H1 (cell line): ENCODE measurements around the gene AOAH. TPM values are rescaled to one million over a fixed set of nuclear protein-coding genes. Genes with fewer than 3 reads are reported as not detected.
"Not testable (repeated sequence)": the region's sequence is repeated elsewhere in the genome, so short reads cannot be mapped to it uniquely, and the experiment has no call there.

ENCODE experiments used
- CTCF ChIA-PET: fragments of 300-600 bp; sonication (Branson Sonifier 250); formaldehyde crosslinking; loops from one replicate; lab custom pipeline; 2021; ENCODE audit not compliant: partially characterized antibody; lab: Charles Lee
- POLR2A ChIA-PET: fragments of 300-600 bp; sonication (Branson Sonifier 250); formaldehyde crosslinking; loops from one replicate; lab custom pipeline; 2021; ENCODE audit warnings: inconsistent platforms; ENCODE audit not compliant: partially characterized antibody; lab: Charles Lee
- DNase-seq, 2 experiments: peaks; one replicate each; pipeline versions ENCODE4 v3.0.0 to v3.0.0-alpha.2; 2010 to 2022; ENCODE audit warnings: low spot score in 2 of 2, low read depth in 1 of 2, mixed read lengths in 1 of 2
- FAIRE-seq: peaks from 2 replicates; lab custom pipeline; 2011; peaks lifted over from hg19 to GRCh38; lab: Jason Lieb, UNC
- H2AFZ ChIP-seq: 2 replicates; pipeline ENCODE4 v1.8.1; 2012; ENCODE audit warnings: low read length, inconsistent platforms
- H2AK5ac ChIP-seq: 2 replicates; pipeline ENCODE4 v1.6.1; 2013; ENCODE audit warnings: low read depth, low read length
- H2BK120ac ChIP-seq: replicated peaks from 2 replicates; pipeline ENCODE3; 2013; ENCODE audit warnings: low read depth, low read length, inconsistent platforms
- H2BK12ac ChIP-seq: 2 replicates; pipeline ENCODE4 v1.6.1; 2013; ENCODE audit warnings: low read depth, low read length
- H2BK15ac ChIP-seq: 2 replicates; pipeline ENCODE4 v1.6.1; 2013; ENCODE audit warnings: low read length
- H2BK20ac ChIP-seq: 2 replicates; pipeline ENCODE4 v1.6.1; 2013; ENCODE audit warnings: low read length
- H2BK5ac ChIP-seq: 2 replicates; pipeline ENCODE4 v1.6.1; 2013; ENCODE audit warnings: low read depth, low read length
- H3K14ac ChIP-seq: 2 replicates; pipeline ENCODE4 v1.6.1; 2013; ENCODE audit warnings: inconsistent platforms; ENCODE audit not compliant: insufficient read length
- H3K18ac ChIP-seq: 2 replicates; pipeline ENCODE4 v1.6.1; 2013; ENCODE audit warnings: low read length; ENCODE audit errors: extremely low read depth
- H3K23ac ChIP-seq: 2 replicates; pipeline ENCODE4 v1.6.1; 2013; ENCODE audit warnings: inconsistent platforms; ENCODE audit not compliant: insufficient read length
- H3K23me2 ChIP-seq: 2 replicates; pipeline ENCODE4 v1.6.1; 2013; ENCODE audit warnings: low read depth, low read length
- H3K27ac ChIP-seq: 2 replicates; pipeline ENCODE4 v1.6.1; 2011; ENCODE audit warnings: low read depth, low read length, inconsistent platforms
- H3K27me3 ChIP-seq, 4 experiments: replicated peaks in 1 of 4; 1 replicate in 1 of 4; 2 replicates in 3 of 4; pipeline versions ENCODE4 v1.6.1 to v1.8.1; 2011 to 2013; ENCODE audit warnings: low read length in 3 of 4, mild to moderate bottlenecking in 3 of 4, inconsistent platforms in 2 of 4, mixed read lengths in 2 of 4, moderate library complexity in 1 of 4; ENCODE audit not compliant: control insufficient read depth in 3 of 4, insufficient read depth in 3 of 4; ENCODE audit errors: extremely low read depth in 1 of 4
- H3K36me3 ChIP-seq, 4 experiments: 2 replicates each; pipeline versions ENCODE4 v1.6.1 to v1.8.1; 2011 to 2013; ENCODE audit warnings: mild to moderate bottlenecking in 4 of 4, low read length in 3 of 4, moderate library complexity in 2 of 4, control low read depth in 1 of 4, inconsistent platforms in 1 of 4; ENCODE audit not compliant: insufficient read depth in 4 of 4, control insufficient read depth in 2 of 4
- H3K4ac ChIP-seq: replicated peaks from 2 replicates; pipeline ENCODE3; 2013; ENCODE audit warnings: low read length, low read depth, mixed read lengths, inconsistent platforms; ENCODE audit not compliant: insufficient read length
- H3K4me1 ChIP-seq, 4 experiments: replicated peaks in 1 of 4; 1 replicate in 1 of 4; 2 replicates in 3 of 4; pipeline versions ENCODE4 v1.6.1 to v1.8.1; 2011 to 2013; ENCODE audit warnings: low read length in 3 of 4, inconsistent platforms in 2 of 4, mixed read lengths in 1 of 4; ENCODE audit not compliant: insufficient read depth in 4 of 4, control insufficient read depth in 3 of 4
- H3K4me2 ChIP-seq, 2 experiments: 2 replicates each; pipeline versions ENCODE4 v1.6.1 to v1.8.1; 2011 to 2013; ENCODE audit warnings: low read depth in 2 of 2, low read length in 2 of 2, control low read depth in 1 of 2, inconsistent platforms in 1 of 2, mild to moderate bottlenecking in 1 of 2; ENCODE audit not compliant: insufficient read depth in 1 of 2
- H3K4me3 ChIP-seq, 4 experiments: fragments of 200-600, 300-600 bp in 1 of 4; sonication (generic), shearing (Covaris generic), sonication (Bioruptor Twin) in 1 of 4; 2 replicates each; pipeline versions ENCODE4 v1.5.1 to v1.8.1; 2011 to 2016; ENCODE audit warnings: low read length in 4 of 4, low read depth in 3 of 4, control low read depth in 2 of 4, inconsistent platforms in 2 of 4, mild to moderate bottlenecking in 2 of 4, mixed read lengths in 1 of 4, moderate library complexity in 1 of 4; ENCODE audit not compliant: insufficient read depth in 2 of 4; ENCODE audit errors: extremely low read depth in 1 of 4
- H3K56ac ChIP-seq: replicated peaks from 2 replicates; pipeline ENCODE3; 2013; ENCODE audit warnings: low read depth, mild to moderate bottlenecking, mixed read lengths, low read length, inconsistent platforms; ENCODE audit not compliant: insufficient read length
- H3K79me1 ChIP-seq: 2 replicates; pipeline ENCODE4 v1.6.1; 2013; ENCODE audit warnings: low read depth, low read length, control low read depth
- H3K79me2 ChIP-seq, 2 experiments: 2 replicates each; pipeline versions ENCODE4 v1.6.1 to v1.8.1; 2012 to 2013; ENCODE audit warnings: low read length in 2 of 2, mild to moderate bottlenecking in 2 of 2, inconsistent platforms in 1 of 2; ENCODE audit not compliant: insufficient read depth in 2 of 2, control insufficient read depth in 1 of 2
- H3K9ac ChIP-seq, 4 experiments: replicated peaks in 1 of 4; 1 replicate in 1 of 4; 2 replicates in 3 of 4; pipeline versions ENCODE4 v1.6.1 to v1.8.1; 2011 to 2013; ENCODE audit warnings: low read depth in 3 of 4, low read length in 3 of 4, control low read depth in 2 of 4, mild to moderate bottlenecking in 2 of 4, moderate library complexity in 2 of 4, inconsistent platforms in 1 of 4; ENCODE audit errors: extremely low read depth in 1 of 4
- H3K9me3 ChIP-seq, 2 experiments: 2 replicates each; pipeline versions ENCODE4 v1.6.1 to v1.8.1; 2012 to 2013; ENCODE audit warnings: mild to moderate bottlenecking in 2 of 2, moderate library complexity in 2 of 2, control low read depth in 1 of 2, inconsistent platforms in 1 of 2, low read depth in 1 of 2, low read length in 1 of 2, mixed read lengths in 1 of 2; ENCODE audit not compliant: insufficient read depth in 2 of 2
- H4K20me1 ChIP-seq, 2 experiments: replicated peaks in 1 of 2; 2 replicates each; pipeline versions ENCODE3 to v1.8.1; 2011 to 2013; ENCODE audit warnings: inconsistent platforms in 2 of 2, low read length in 2 of 2, mild to moderate bottlenecking in 1 of 2; ENCODE audit not compliant: insufficient read depth in 2 of 2, control insufficient read depth in 1 of 2
- H4K5ac ChIP-seq: 2 replicates; pipeline ENCODE4 v1.6.1; 2013; ENCODE audit warnings: low read length, low read depth, mixed read lengths, inconsistent platforms; ENCODE audit not compliant: insufficient read length
- H4K8ac ChIP-seq: 2 replicates; pipeline ENCODE4 v1.8.0; 2013; ENCODE audit warnings: mild to moderate bottlenecking, moderate library complexity, low read length, inconsistent platforms; ENCODE audit not compliant: insufficient read depth; ENCODE audit errors: extremely low read depth
- H4K91ac ChIP-seq: replicated peaks from 2 replicates; pipeline ENCODE3; 2013; ENCODE audit warnings: low read length, mixed read lengths, inconsistent platforms; ENCODE audit not compliant: insufficient read length
- WGBS, 2 experiments: shearing (Covaris generic) in 1 of 2; methylation state at CpG; one replicate each; pipeline versions ENCODE4 v1.1.6 to v1.1.7; 2013 to 2015; ENCODE audit warnings: low lambda C conversion rate in 2 of 2, mixed read lengths in 2 of 2, inconsistent platforms in 1 of 2, low coverage in 1 of 2, missing lambda C conversion rate in 1 of 2; ENCODE audit not compliant: insufficient replicate concordance in 2 of 2, insufficient coverage in 1 of 2, insufficient read length in 1 of 2; ENCODE audit errors: extremely low coverage in 1 of 2, missing lambda C conversion rate in 1 of 2; 5-methylcytosine and 5-hydroxymethylcytosine counted together
- polyA plus RNA-seq, 7 experiments: library from polyadenylated mRNA; depleted of rRNA in 3 of 7; stranded (reverse) in 5 of 7; unstranded in 2 of 7; fragments of >200 nt in 5 of 7; fragments of 200-250 nt in 2 of 7; gene quantifications; 1 replicate in 5 of 7; 2 replicates in 1 of 7; 4 replicates in 1 of 7; pipeline versions ENCODE4 v1.2.1 to v1.2.3, GENCODE V29; 2011 to 2013; ENCODE audit warnings: missing spikeins in 2 of 7, mixed read lengths in 2 of 7
- total RNA-seq: library from RNA; stranded (reverse); fragmentation: NEBNext Ultra II Directional; extraction: Animal tissue kit (Norgen Biotek cat#: 25700); gene quantifications from 2 replicates; pipeline ENCODE4 v1.2.1, GENCODE V29; 2021

Gene AOAH
- total and polyA plus RNA-seq, 2 of the 8 experiments (the other 6 are each of a cell fraction or from before 2014, with no cell fraction given): 0.08 TPM; not detected in 1

DNA sequence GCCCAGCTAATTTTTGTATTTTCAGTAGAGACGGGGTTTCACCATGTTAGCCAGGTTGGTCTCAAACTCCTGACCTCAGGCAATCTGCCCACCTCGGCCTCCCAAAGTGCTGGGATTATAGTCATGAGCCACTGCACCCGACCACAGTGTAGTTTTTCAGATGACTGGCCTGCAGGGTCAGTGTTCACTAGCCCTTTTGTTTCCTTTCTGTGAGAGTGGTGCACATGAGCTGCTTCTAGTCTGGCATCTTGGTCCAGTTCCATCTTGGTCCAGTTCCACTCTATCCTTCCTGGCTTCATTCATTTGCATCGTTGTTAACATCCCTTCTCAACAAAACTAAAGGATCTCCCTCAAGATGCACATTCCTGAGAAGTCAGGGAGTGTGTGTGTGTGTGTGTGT, 240.4 kb downstream of the AOAH start:
- H3K27me3 ChIP-seq, H3K36me3 ChIP-seq, H2AK5ac ChIP-seq, H2BK5ac ChIP-seq, H2BK15ac ChIP-seq, H3K79me2 ChIP-seq, H3K9me3 ChIP-seq, H3K9ac ChIP-seq, POLR2A ChIA-PET, H2BK12ac ChIP-seq, H4K5ac ChIP-seq, H3K23ac ChIP-seq, H2BK20ac ChIP-seq, H2AFZ ChIP-seq, FAIRE-seq, H4K91ac ChIP-seq, H3K18ac ChIP-seq, H3K4me2 ChIP-seq, H3K56ac ChIP-seq, H4K8ac ChIP-seq, H3K4me3 ChIP-seq, H3K4ac ChIP-seq, H2BK120ac ChIP-seq, H3K23me2 ChIP-seq, H3K27ac ChIP-seq, H3K79me1 ChIP-seq, H3K14ac ChIP-seq, H3K4me1 ChIP-seq, DNase-seq, H4K20me1 ChIP-seq: not testable (repeated sequence)
- CTCF ChIA-PET: interaction anchor here (0.7 to 11.8 kb wide), 3 partner anchors 38 to 197 kb away, joined by 3 to 104 read pairs (median 4); no protein-coding TSS in a partner anchor
- 81% methylated on average over 4 of the region's 4 CpGs; no CpG with 5 or more reads in 1 of the 2 experiments for WGBS, 2 experiments
